Activated CD4-positive, alpha-beta T cell treated with anti-CD3 and anti-CD28 coated beads, Interleukin-2, amount 10 ng/mL, durations not matched to agents 7 days and 5 days (primary cell): ENCODE results near the gene FBXO33. TPM values are rescaled to one million over a fixed set of nuclear protein-coding genes. Genes with fewer than 3 reads are reported as not detected.
"Not testable (repeated sequence)": the region's sequence is repeated elsewhere in the genome, so short reads cannot be mapped to it uniquely, and the experiment has no call there.

Experiments
- CTCF ChIA-PET: fragments of 350-600 bp; sonication (Branson Sonifier 250); formaldehyde crosslinking; loops from one replicate; lab custom pipeline; 2021; ENCODE audit warnings: antibody characterized with exemption; lab: Charles Lee
- POLR2A ChIA-PET: fragments of 350-600 bp; sonication (Branson Sonifier 250); formaldehyde crosslinking; loops from one replicate; lab custom pipeline; 2021; ENCODE audit warnings: antibody characterized with exemption; lab: Charles Lee
- DNase-seq: peaks from one replicate; pipeline ENCODE4 v3.0.0-alpha.2; 2020
- H3K27ac Mint-ChIP-seq: one replicate; pipeline ENCODE4 v1.8.0; 2021; ENCODE audit warnings: mild to moderate bottlenecking, moderate library complexity, mixed read lengths
- H3K27me3 Mint-ChIP-seq: one replicate; pipeline ENCODE4 v1.8.0; 2021; ENCODE audit warnings: mixed read lengths
- H3K36me3 Mint-ChIP-seq: one replicate; pipeline ENCODE4 v1.8.0; 2021; ENCODE audit warnings: low read depth, mixed read lengths
- H3K4me1 Mint-ChIP-seq: one replicate; pipeline ENCODE4 v1.8.0; 2021; ENCODE audit warnings: mixed read lengths
- H3K4me3 Mint-ChIP-seq: one replicate; pipeline ENCODE4 v1.8.0; 2021; ENCODE audit warnings: mild to moderate bottlenecking, moderate library complexity, mixed read lengths
- H3K9me3 Mint-ChIP-seq: one replicate; pipeline ENCODE4 v1.8.0; 2021; ENCODE audit warnings: mixed read lengths
- total RNA-seq, 2 experiments: library from RNA; stranded (reverse); gene quantifications; one replicate each; pipeline ENCODE4 v1.2.3, GENCODE V29; 2021

Gene FBXO33
- total RNA-seq, 2 experiments from 2014 or later = 17.0 to 18.3 TPM

DNA sequence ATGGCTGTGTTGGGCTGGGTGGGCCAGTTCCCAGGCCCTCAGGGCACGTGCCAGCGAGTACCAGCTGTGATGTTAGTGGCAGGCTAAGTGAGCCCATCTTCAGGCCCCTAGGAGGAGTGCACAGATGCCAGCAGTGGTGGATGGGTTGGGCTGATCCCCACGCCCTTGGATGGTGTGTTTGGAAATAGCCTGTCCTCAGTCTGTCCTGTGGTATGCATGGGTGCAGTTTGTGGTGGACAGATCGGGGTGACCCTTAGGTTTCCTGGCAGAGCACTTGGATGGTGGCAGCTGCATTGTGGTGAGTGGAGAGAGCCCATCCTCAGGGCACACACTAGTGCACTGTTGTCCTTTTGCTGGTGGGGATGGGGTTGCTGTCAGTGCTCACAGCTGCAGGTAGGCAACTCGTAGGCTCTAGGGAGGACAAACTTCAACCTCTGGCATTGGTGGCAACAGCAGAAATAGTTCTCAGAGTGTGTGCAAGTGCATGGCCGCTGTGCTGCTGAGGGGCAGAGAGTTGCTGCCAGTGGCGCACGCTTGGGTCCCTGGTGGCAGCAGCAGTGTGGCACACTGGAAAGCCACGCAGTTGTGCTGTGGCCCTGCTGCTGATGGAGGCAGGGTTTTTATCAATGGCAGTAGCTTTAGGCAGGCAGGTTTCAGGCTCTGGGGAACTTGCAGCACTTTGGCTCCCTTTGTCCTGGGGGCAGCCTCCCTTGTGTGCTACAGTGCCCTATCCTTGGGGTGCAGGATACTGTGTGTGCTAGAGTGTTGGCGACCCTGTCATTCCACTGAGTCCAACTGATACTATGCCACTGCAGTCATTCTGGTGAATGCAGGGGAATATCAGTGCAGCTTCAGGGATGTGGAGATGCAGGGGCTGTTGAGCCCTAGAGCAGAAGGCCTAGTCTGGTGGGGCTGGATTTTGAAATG is 65.5 kb downstream of the FBXO33 start:
- H3K27me3 Mint-ChIP-seq = no peaks in the 10 kb centered on the region
- ChIA-PET POLR2A (no interaction called here), CTCF (interaction anchor here (1.0 kb wide), 1 partner anchor 26 kb away, joined by 3 read pairs; no protein-coding TSS in a partner anchor)
- no peak for DNase-seq
- H3K27ac Mint-ChIP-seq = no peak overlapping the region
- peaks cover 26% of the 10 kb centered on the region for H3K9me3 Mint-ChIP-seq
- H3K36me3 Mint-ChIP-seq = peaks cover 45% of the 10 kb centered on the region
- H3K4me3 Mint-ChIP-seq = no peak overlapping the region
- H3K4me1 Mint-ChIP-seq = peaks cover 8% of the 10 kb centered on the region

DNA sequence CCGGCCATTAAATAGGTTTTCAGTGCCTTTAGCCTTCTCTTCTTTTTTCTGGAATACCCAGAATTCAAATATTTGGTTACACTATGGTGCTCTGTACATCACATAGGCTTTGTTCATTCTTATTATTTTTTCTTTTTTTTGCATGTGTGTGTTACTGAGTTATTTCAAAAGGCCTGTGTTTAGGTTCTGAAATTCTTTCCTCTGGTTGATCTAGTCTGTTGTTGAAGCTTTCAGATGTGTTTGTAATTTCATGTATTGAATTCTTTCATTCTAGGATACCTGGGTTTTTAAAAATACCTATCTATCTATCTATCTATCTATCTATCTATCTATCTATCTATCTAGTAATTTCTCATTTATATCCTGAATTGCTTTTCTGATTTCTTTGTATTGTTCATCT is 66.9 kb downstream of the FBXO33 start:
- peaks cover 28% of the 10 kb centered on the region for H3K9me3 Mint-ChIP-seq
- H3K4me1 Mint-ChIP-seq = peaks cover 8% of the 10 kb centered on the region
- peaks cover 51% of the 10 kb centered on the region for H3K36me3 Mint-ChIP-seq
- DNase-seq = no peak
- no peak overlapping the region for H3K27ac Mint-ChIP-seq
- H3K4me3 Mint-ChIP-seq = no peak overlapping the region
- no peaks in the 10 kb centered on the region for H3K27me3 Mint-ChIP-seq
- POLR2A ChIA-PET = no interaction called here
- CTCF ChIA-PET = interaction anchor here (0.6 kb wide), 1 partner anchor 524 kb away, joined by 3 read pairs; no protein-coding TSS in a partner anchor

DNA sequence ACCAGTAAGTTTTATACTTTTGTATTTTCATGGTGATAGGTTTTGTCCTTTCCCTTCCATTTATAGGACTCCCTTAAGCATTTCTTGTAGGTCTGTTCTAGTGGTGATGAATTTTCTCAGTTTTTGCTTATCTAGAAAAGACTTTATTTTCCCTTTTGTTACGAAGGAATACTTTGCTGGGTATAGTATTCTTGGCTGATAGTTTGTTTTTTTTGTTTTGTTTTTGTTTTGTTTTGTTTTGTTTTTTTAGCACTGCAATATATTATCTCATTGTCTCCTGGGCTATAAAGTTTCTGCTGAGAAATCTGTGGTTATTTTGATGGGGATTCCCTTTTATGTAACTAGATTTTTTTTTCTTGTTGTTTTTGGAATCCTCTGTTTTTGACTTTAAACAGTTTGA is 67.7 kb downstream of the FBXO33 start:
- peaks cover 8% of the 10 kb centered on the region for H3K4me1 Mint-ChIP-seq
- H3K27me3 Mint-ChIP-seq = no peaks in the 10 kb centered on the region
- ChIA-PET CTCF (no interaction called here), POLR2A (no interaction called here)
- H3K36me3 Mint-ChIP-seq = peaks cover 60% of the 10 kb centered on the region
- H3K9me3 Mint-ChIP-seq = peaks cover 28% of the 10 kb centered on the region
- no peak overlapping the region for H3K4me3 Mint-ChIP-seq
- no peak for DNase-seq
- no peak overlapping the region for H3K27ac Mint-ChIP-seq

DNA sequence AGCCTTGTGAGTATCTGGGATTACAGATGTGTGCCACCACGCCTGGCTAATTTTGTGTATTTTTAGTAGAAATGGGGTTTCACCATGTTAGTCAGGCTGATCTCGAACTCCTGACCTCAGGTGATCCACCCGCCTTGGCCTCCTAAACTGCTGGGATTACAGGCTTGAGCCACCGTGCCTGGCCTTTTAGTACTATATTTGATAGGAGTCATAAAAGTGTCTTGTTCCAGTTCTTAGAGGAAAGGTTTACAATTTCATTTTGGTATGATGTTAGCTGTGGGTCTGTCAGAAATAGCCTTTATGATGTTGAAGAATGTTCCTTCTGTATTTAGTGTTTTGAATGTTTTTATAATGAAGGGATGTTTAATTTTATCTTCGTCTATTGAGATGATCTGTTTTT is 70.7 kb downstream of the FBXO33 start:
- H3K9me3 Mint-ChIP-seq = peaks cover 28% of the 10 kb centered on the region
- POLR2A ChIA-PET, H3K4me3 Mint-ChIP-seq, CTCF ChIA-PET, DNase-seq, H3K27ac Mint-ChIP-seq, H3K27me3 Mint-ChIP-seq, H3K4me1 Mint-ChIP-seq: not testable (repeated sequence)
- peaks cover 84% of the 10 kb centered on the region for H3K36me3 Mint-ChIP-seq

DNA sequence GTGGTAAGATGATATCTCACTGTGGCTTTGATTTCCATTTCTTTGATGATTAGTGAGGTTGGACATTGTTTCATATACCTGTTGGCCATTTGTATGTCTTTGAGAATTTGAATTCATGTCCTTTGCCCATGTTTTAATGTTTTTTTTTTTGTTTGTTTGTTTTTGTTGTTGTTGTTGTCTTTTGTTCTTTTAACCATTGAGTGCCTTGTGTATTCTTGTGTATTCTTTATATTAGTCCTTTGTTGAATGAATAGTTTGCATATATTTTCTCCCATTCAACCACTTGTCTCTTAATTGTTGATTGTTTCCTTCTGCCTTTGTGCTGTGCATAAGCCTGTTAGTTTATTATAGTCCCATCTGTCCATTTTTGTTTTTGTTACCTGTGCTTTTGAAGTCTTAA is 71.9 kb downstream of the FBXO33 start:
- Mint-ChIP-seq H3K4me1 (peaks cover 5% of the 10 kb centered on the region), H3K4me3 (no peak overlapping the region), H3K27me3 (no peaks in the 10 kb centered on the region), H3K9me3 (peaks cover 21% of the 10 kb centered on the region), H3K27ac (no peak overlapping the region), H3K36me3 (peaks cover 82% of the 10 kb centered on the region)
- DNase-seq = no peak
- CTCF ChIA-PET = no interaction called here
- POLR2A ChIA-PET = no interaction called here

DNA sequence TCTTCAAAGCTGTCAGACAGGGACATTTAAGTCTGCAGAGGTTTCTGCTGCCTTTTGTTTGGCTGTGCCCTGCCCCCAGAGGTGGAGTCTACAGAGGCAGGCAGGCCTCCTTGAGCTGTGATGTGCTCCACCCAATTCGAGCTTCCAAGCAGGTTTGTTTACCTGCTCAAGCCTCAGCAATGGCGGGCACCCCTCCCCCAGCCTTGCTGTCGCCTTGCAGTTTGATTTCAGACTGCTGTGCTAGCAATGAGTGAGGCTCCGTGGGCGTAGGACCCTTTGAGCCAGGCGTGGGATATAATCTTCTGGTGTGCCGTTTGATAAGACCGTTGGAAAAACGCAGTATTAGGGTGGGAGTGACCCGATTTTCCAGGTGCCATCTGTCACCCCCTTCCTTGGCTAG is 73.2 kb downstream of the FBXO33 start:
- H3K4me1 Mint-ChIP-seq, POLR2A ChIA-PET, CTCF ChIA-PET, DNase-seq, H3K27me3 Mint-ChIP-seq, H3K4me3 Mint-ChIP-seq, H3K27ac Mint-ChIP-seq: not testable (repeated sequence)
- H3K36me3 Mint-ChIP-seq = peaks cover 77% of the 10 kb centered on the region
- peaks cover 13% of the 10 kb centered on the region for H3K9me3 Mint-ChIP-seq

DNA sequence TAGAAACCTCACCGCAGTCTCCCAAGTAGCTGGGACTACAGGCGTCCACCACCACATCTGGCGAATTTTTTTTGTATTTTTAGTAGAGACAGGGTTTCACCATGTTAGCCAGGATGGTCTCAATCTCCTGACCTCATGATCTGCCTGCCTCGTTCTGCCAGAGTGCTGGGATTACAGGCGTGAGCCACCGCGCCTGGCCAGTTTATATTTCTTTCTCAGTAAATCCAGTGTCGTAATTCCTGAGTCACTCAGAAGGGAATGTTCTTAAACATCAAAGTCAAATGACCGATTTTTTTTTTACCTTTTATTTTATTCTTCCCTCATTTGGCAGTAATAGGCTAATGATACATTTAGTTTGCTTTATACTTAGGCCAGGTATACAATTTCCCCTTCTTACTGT is 80.5 kb downstream of the FBXO33 start:
- Mint-ChIP-seq H3K27me3 (no peaks in the 10 kb centered on the region), H3K4me1 (peaks cover 2% of the 10 kb centered on the region), H3K4me3 (no peak overlapping the region), H3K9me3 (peaks cover 8% of the 10 kb centered on the region), H3K27ac (no peak overlapping the region), H3K36me3 (peaks cover 54% of the 10 kb centered on the region)
- ChIA-PET CTCF (interaction anchor here (0.5 kb wide), 1 partner anchor 66 kb away, joined by 3 read pairs; no protein-coding TSS in a partner anchor), POLR2A (no interaction called here)
- no peak for DNase-seq

DNA sequence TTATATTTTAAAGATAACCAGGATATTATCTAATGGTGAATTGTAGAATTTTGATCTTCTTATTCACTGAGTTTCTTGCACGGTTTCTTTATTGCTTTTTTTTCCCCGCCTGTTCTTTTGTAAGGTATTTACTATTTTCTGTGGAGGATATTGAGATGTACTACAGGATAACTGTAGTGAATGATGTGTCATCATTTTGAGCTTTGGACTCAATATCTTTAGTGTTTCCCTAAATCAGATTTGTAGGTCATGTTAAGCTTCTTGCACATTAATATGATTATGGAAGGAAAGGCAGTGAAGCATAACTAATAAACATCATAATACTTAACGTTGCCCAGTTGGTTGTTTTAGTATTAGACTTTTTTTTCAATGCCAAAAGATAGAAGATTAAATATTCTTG is 81.4 kb downstream of the FBXO33 start:
- DNase-seq = no peak
- Mint-ChIP-seq H3K27me3 (no peaks in the 10 kb centered on the region), H3K36me3 (peaks cover 51% of the 10 kb centered on the region), H3K4me1 (peaks cover 2% of the 10 kb centered on the region), H3K4me3 (no peak overlapping the region), H3K27ac (no peak overlapping the region), H3K9me3 (peaks cover 8% of the 10 kb centered on the region)
- POLR2A ChIA-PET = no interaction called here
- CTCF ChIA-PET = interaction anchor here (0.5 kb wide), 1 partner anchor 67 kb away, joined by 3 read pairs; no protein-coding TSS in a partner anchor

Other genes with a start within 250 kb of the FBXO33 start
- 10 to 100 TPM; 25.5 to 28.2 TPM for gene MIA2, start 198.5 kb downstream of the FBXO33 start, total RNA-seq